Colon (tissue), 2 donors: ENCODE measurements around the gene KCNK15.

Source experiments
- FAIRE-seq: peaks from 2 replicates; lab custom pipeline; 2012; peaks lifted over from hg19 to GRCh38; lab: Jason Lieb, UNC
- donor health status: control.
- donor health status: control.

KCNK15 gene

GRCh38 chr20:44736170-44737021 is 9.3 kb upstream of the KCNK15 start:
- FAIRE-seq, result no peak

- FAIRE-seq, result no peak
These were observed 8.5 kb upstream of the KCNK15 start for GRCh38 chr20:44737116-44737515.

- FAIRE-seq, result no peak
These were observed 6.7 kb upstream of the KCNK15 start for GRCh38 chr20:44738813-44739477.

GRCh38 chr20:44739942-44740341 is 5.7 kb upstream of the KCNK15 start:
- FAIRE-seq, result no peak

GRCh38 chr20:44742304-44743079 is 3.2 kb upstream of the KCNK15 start:
- FAIRE-seq, result no peak

- no peak for FAIRE-seq
These were observed 2.5 kb upstream of the KCNK15 start for GRCh38 chr20:44743080-44743701.

- no peak for FAIRE-seq
These were observed 1.6 kb upstream of the KCNK15 start for GRCh38 chr20:44743916-44744655.

GRCh38 chr20:44745122-44745597 is 505 bp upstream of the KCNK15 start:
- FAIRE-seq, result no peak

- FAIRE-seq, result no peak
These were observed 901 bp downstream of the KCNK15 start for GRCh38 chr20:44746367-44747165.

- no peak for FAIRE-seq
These were observed 1.7 kb downstream of the KCNK15 start for GRCh38 chr20:44747166-44748004.

GRCh38 chr20:44748005-44748370 is 2.3 kb downstream of the KCNK15 start:
- no peak for FAIRE-seq

GRCh38 chr20:44750081-44750805 is 4.6 kb downstream of the KCNK15 start:
- FAIRE-seq, result no peak

- FAIRE-seq, result no peak
These were observed 6.7 kb downstream of the KCNK15 start for GRCh38 chr20:44752099-44752931.

- FAIRE-seq, result no peak
These were observed 8.9 kb downstream of the KCNK15 start for GRCh38 chr20:44754554-44754953.

GRCh38 chr20:44756011-44756688 is 10.5 kb downstream of the KCNK15 start:
- FAIRE-seq, result no peak

GRCh38 chr20:44756956-44757355 is 11.3 kb downstream of the KCNK15 start:
- FAIRE-seq, result no peak
